Calu3 (cell line): ENCODE results near the gene ZNF212. TPM values are rescaled to one million over a fixed set of nuclear protein-coding genes. Genes with fewer than 3 reads are reported as not detected.

Experiments
- BruUV-seq: library from RNA; stranded (reverse); fragments of 400-500 nt; replicated peaks from 2 replicates; lab custom pipeline; 2021; lab: Mats Ljungman, UMichigan
- CTCF ChIA-PET: fragments of 300-600 bp; sonication (Branson Sonifier 250); formaldehyde crosslinking; loops from one replicate; lab custom pipeline; 2022; ENCODE audit warnings: antibody characterized with exemption; lab: Charles Lee
- DNase-seq: peaks from one replicate; pipeline ENCODE4 v3.0.0; 2022
- H3K27ac Mint-ChIP-seq: one replicate; pipeline ENCODE4 v1.8.0; 2022; ENCODE audit warnings: mixed read lengths; ENCODE audit not compliant: unreplicated experiment
- H3K27me3 Mint-ChIP-seq: one replicate; pipeline ENCODE4 v1.8.0; 2022; ENCODE audit warnings: mixed read lengths; ENCODE audit not compliant: unreplicated experiment
- H3K36me3 Mint-ChIP-seq: one replicate; pipeline ENCODE4 v1.8.0; 2022; ENCODE audit warnings: mild to moderate bottlenecking, moderate library complexity, mixed read lengths; ENCODE audit not compliant: insufficient read depth, unreplicated experiment
- H3K4me1 Mint-ChIP-seq: one replicate; pipeline ENCODE4 v1.8.0; 2022; ENCODE audit warnings: mild to moderate bottlenecking, low read depth, mixed read lengths; ENCODE audit not compliant: unreplicated experiment
- H3K4me3 Mint-ChIP-seq: one replicate; pipeline ENCODE4 v1.8.0; 2022; ENCODE audit warnings: mild to moderate bottlenecking, low read depth, moderate library complexity, mixed read lengths; ENCODE audit not compliant: unreplicated experiment
- H3K9me3 Mint-ChIP-seq: one replicate; pipeline ENCODE4 v1.8.0; 2022; ENCODE audit warnings: low read depth, mixed read lengths; ENCODE audit not compliant: unreplicated experiment
- CTCF ChIP-seq: fragments of 200-600 bp; IDR thresholded peaks from one replicate; pipeline ENCODE4 v1.8.0; 2022; ENCODE audit warnings: antibody characterized with exemption; ENCODE audit not compliant: unreplicated experiment
- intact Hi-C: fragments of 100-400 bp; cut with micrococcal nuclease; formaldehyde crosslinking; loops from one replicate; pipeline ENCODE4 v1.10.0; 2022; ENCODE audit not compliant: unreplicated experiment
- total RNA-seq: library from RNA; stranded (reverse); gene quantifications from 2 replicates; pipeline ENCODE4 v1.2.3, GENCODE V29; 2022

ZNF212 gene
- total RNA-seq, 1 experiment from 2014 or later, result 17.2 TPM

GRCh38 chr7:149284343-149284742, 44.9 kb downstream of the ZNF212 start:
- peak overlapping the region; percentile 84 for H3K27ac Mint-ChIP-seq
- H3K4me1 Mint-ChIP-seq, result peaks cover 13% of the 10 kb centered on the region
- no peaks in the 10 kb centered on the region for H3K9me3 Mint-ChIP-seq
- no peak for TF ChIP-seq CTCF
- BruUV-seq, result no TSS peak
- no peaks in the 10 kb centered on the region for H3K27me3 Mint-ChIP-seq
- intact Hi-C loops, result no loop called here
- CTCF ChIA-PET, result interaction anchor here (1.0 to 2.3 kb wide), 2 partner anchors 23 to 26 kb away, joined by 5 to 8 read pairs; partner anchors contain the start of gene ZNF783
- peaks cover 32% of the 10 kb centered on the region for H3K36me3 Mint-ChIP-seq
- no peak for DNase-seq
- H3K4me3 Mint-ChIP-seq, result peak overlapping the region; percentile 92

- no peaks in the 10 kb centered on the region for H3K27me3 Mint-ChIP-seq
- intact Hi-C loops, result no loop called here
- peaks cover 13% of the 10 kb centered on the region for H3K4me1 Mint-ChIP-seq
- H3K36me3 Mint-ChIP-seq, result peaks cover 27% of the 10 kb centered on the region
- no peak for TF ChIP-seq CTCF
- H3K4me3 Mint-ChIP-seq, result peak overlapping the region; percentile 92
- H3K27ac Mint-ChIP-seq, result peak overlapping the region; percentile 84
- DNase-seq, result peak; percentile 99
- no peaks in the 10 kb centered on the region for H3K9me3 Mint-ChIP-seq
- CTCF ChIA-PET, result interaction anchor here (0.6 to 2.3 kb wide), 9 partner anchors 23 to 160 kb away, joined by 3 to 14 read pairs (median 5); partner anchors contain the start of genes ZNF282, ZNF398, ZNF425 and ZNF783
- no TSS peak for BruUV-seq
These were observed 45.6 kb downstream of the ZNF212 start for GRCh38 chr7:149284850-149285585.

GRCh38 chr7:149285603-149286002, 46.2 kb downstream of the ZNF212 start:
- Mint-ChIP-seq H3K36me3 (peaks cover 27% of the 10 kb centered on the region), H3K27me3 (no peaks in the 10 kb centered on the region), H3K4me1 (peaks cover 13% of the 10 kb centered on the region), H3K4me3 (peak overlapping the region; percentile 92), H3K27ac (peak overlapping the region; percentile 84), H3K9me3 (no peaks in the 10 kb centered on the region)
- CTCF ChIA-PET, result interaction anchor here (0.6 to 2.3 kb wide), 9 partner anchors 24 to 160 kb away, joined by 3 to 14 read pairs (median 5); partner anchors contain the start of genes ZNF282, ZNF398, ZNF425 and ZNF783
- BruUV-seq, result TSS peak; percentile 22
- DNase-seq, result no peak
- intact Hi-C loops, result no loop called here
- no peak for TF ChIP-seq CTCF

GRCh38 chr7:149286811-149287400, 47.5 kb downstream of the ZNF212 start:
- H3K9me3 Mint-ChIP-seq, result no peaks in the 10 kb centered on the region
- CTCF ChIA-PET, result no interaction called here

More at GRCh38 chr7:149286811-149287400, 47.5 kb downstream of the ZNF212 start:
- TF ChIP-seq CTCF, result no peak
- intact Hi-C loops, result no loop called here
- DNase-seq, result no peak
- Mint-ChIP-seq H3K4me3 (no peak overlapping the region), H3K27me3 (no peaks in the 10 kb centered on the region), H3K4me1 (peaks cover 13% of the 10 kb centered on the region), H3K36me3 (peaks cover 24% of the 10 kb centered on the region), H3K27ac (no peak overlapping the region)
- BruUV-seq, result no TSS peak
